Measurements from ENCODE around the gene MTHFD1L.
"Not testable (repeated sequence)": the region's sequence is repeated elsewhere in the genome, so short reads cannot be mapped to it uniquely, and the experiment has no call there.

Gene MTHFD1L

DNA sequence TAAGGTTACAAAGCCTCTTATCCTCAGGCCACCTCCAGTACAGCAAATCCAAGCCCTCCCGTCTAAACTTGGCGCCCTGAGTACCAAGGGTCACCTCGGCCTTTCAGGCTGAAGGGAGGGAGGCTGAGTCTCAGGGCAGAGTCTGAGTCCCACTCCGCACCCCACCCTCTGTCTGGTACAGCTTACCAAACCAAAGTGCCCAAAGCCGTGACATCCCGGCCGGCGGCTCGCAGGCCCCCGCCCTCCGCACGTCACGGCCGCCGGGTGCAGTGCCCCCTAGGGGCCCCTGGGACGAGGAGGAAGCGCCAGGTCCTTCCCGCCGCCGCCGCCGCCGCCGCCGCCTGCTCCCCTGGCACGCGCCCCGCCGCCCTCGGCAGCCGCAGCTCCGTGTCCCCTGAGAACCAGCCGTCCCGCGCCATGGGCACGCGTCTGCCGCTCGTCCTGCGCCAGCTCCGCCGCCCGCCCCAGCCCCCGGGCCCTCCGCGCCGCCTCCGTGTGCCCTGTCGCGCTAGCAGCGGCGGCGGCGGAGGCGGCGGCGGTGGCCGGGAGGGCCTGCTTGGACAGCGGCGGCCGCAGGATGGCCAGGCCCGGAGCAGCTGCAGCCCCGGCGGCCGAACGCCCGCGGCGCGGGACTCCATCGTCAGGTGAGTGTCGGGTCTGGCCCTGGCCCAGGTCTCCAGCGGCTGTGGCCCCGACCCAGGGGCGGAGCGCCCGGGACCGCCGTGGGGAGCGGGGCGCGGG, at the start of gene MTHFD1L:
Gene MTHFD1L, plus strand, starts transcription at position 297 of the 741 bp plus-strand sequence. Its CDS starts 121 bp downstream, at position 418.
- DNase-seq, result peak; percentile 3

DNA sequence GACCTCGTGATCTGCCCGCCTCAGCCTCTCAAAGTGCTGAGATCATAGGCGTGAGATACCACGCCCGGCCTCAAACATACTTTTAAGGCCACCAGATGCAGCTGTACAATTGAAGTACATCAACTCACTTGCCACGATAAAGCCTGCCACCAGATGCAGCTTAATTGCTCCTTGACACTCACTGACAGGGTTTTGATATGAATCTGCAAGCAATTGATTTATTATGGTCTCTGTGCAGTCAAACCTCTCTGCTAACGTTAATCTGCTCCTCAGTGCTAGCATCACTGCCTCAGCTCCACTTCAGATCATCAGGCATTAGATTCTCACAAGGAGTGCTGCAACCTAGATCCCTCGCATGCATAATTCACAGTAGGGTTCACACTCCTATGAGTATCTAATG, 48.9 kb upstream of the MTHFD1L start:
- peak; percentile 46 for DNase-seq

- DNase-seq, result no peak
These were observed 42.6 kb upstream of the MTHFD1L start for GRCh38 chr6:150822932-150823331.

DNA sequence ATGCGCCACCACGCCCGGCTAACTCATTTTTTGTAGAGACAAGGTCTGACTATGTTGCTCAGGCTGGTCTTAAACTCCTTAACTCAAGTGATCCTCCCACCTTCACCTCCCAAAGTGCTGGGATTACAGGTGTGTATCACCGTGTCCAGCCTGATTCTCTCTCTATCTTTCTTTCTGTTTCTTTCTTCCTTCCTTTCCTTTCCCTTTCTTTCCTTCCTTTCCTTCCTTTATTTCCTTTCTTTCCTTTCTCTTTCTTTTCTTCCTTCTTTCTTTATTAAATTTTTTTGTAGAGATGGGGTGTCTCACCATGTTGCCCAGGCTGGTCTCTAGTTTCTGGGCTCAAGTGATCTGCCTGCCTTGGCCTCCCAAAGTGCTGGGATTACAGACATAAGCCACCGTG, 38.7 kb upstream of the MTHFD1L start:
- DNase-seq, result no peak

DNA sequence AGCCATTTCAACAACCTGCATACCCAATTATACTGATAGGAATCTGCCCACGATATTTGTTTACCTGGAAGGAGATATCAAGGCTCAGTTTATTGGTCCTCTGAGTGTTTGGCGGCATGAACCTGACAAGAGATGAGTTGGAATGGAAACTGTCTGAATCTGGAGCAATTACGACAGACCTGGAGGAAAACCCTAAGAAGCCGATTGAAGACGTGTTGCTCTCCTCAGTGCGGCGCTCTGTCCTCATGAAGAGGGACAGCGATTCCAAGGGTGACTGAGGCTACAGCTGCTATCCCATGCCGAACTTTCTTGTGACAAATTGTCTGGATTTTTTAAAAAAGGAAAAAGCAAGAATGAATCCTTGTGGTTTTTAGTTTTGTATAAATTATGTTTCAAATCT, 37.4 kb upstream of the MTHFD1L start:
- not testable (repeated sequence) for DNase-seq

DNA sequence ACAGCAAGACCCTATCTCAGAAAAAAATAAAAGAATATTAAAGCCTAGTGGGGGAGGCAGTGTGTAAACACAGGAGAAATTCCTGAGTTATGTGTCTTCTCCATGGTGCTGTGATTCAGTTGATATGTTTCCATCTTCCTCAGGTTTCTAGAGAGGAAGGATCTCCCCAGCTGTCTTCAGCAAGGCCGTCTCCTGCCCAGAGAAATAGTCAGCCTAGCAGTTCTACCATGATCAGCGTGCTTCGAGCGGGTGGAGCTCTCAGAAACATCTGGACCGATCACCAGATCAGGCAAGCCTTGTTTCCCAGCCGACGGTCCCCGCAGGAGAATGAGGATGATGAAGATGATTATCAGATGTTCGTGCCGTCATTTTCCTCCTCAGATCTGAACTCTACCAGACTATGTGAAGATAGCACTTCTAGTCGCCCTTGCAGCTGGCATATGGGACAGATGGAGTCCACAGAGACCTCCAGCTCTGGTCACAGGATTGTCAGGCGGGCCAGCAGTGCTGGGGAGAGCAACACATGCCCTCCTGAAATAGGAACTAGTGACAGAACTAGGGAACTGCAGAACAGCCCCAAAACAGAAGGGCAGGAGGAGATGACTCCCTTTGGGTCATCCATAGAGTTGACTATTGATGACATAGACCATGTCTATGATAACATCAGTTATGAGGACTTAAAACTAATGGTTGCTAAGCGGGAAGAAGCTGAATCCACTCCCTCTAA, 34.9 kb upstream of the MTHFD1L start:
- DNase-seq, result no peak

DNA sequence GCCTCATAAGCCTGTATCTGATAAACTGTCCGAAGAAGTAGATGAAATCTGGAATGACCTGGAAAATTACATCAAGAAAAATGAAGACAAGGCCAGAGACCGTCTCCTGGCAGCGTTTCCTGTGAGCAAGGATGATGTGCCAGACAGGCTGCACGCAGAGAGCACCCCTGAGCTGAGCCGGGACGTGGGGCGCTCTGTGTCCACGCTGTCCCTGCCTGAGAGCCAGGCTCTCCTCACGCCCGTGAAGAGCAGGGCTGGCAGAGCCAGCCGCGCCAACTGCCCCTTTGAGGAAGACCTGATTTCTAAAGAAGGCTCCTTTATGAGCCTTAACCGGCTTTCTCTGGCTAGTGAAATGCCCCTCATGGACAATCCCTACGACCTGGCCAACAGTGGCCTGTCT, 33.9 kb upstream of the MTHFD1L start:
- DNase-seq, result no peak

- no peak for DNase-seq
These were observed 29.9 kb upstream of the MTHFD1L start for GRCh38 chr6:150835620-150836019.

DNA sequence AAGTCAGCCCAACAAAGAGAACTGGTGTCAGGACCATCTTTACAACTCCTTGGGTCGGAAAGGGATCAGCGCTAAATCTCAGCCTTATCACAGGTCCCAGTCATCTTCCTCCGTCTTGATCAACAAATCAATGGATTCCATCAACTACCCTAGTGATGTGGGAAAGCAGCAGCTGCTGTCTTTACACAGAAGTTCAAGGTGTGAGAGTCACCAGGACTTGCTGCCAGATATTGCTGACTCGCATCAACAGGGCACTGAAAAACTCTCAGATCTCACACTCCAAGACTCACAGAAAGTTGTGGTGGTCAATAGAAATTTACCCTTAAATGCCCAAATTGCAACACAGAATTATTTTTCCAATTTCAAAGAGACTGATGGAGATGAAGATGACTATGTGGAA, 25.3 kb upstream of the MTHFD1L start:
- no peak for DNase-seq

- DNase-seq, result no peak
These were observed 24.3 kb upstream of the MTHFD1L start for GRCh38 chr6:150841189-150841588.

- DNase-seq, result no peak
These were observed 23.8 kb upstream of the MTHFD1L start for GRCh38 chr6:150841697-150842096.

GRCh38 chr6:150844371-150844770, 21.1 kb upstream of the MTHFD1L start:
- DNase-seq, result no peak

DNA sequence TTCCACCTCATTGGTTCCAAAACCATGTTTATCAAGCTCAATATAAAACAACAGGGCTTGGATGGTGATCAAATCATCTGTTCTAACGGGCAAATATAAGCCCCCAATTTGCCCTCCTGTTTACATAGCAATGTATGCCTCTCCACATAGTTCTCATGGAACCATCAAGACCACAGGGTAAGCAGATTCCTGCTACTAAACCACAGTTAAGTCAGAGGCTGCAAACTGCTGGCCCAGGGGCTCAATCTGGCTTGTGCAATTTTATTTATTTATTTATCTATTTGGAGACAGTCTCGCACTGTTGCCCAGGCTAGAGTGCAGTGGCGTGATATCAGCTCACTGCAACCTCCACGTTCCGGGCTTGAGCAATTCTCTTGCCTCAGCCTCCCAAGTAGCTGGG, 18.9 kb upstream of the MTHFD1L start:
- no peak for DNase-seq

GRCh38 chr6:150848400-150848799, 17.1 kb upstream of the MTHFD1L start:
- no peak for DNase-seq

GRCh38 chr6:150854392-150854791, 11.1 kb upstream of the MTHFD1L start:
- not testable (repeated sequence) for DNase-seq

- not testable (repeated sequence) for DNase-seq
These were observed 10.3 kb upstream of the MTHFD1L start for GRCh38 chr6:150855171-150855570.

DNA sequence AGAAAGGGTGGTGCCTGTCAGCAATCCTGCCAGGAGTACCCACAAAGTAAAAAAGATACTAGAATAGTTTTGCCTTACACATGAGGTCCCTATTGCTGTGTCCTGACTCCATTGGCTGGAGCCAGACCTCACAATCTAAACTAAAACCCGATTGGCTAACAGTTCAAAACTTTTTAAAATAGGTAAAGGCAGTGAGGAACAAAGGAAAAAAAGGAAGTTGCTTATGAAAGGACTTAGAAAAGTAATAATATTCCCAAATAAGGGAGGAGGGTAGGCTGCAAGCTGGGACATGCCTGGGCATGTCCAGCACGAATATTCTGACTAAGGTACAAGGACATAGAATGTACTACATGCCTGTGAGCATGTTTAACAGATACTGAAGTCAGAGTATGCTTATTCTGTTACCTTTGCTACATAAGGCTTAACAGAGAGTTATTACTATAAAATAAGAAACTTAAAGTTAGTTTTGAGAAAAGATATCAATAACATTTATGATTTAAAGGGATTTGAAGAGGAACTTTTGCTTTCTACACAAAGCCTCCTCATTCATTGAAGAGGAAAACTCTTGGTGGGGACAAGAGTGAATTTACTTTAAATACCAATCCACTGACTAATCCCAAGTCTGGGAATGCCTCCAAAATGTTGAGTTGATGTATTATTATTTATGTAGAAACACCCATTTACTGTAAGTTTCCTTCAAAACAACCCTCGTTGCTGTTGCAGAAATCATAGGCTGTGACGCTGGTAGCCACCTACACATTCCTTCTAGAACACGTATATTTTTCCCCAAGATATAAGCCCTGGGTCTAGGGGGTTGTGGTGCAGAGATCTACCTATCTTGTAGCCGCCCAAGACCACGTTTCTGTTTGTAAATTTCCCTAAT, 8.2 kb upstream of the MTHFD1L start:
- DNase-seq, result no peak

- no peak for DNase-seq
These were observed 7.6 kb upstream of the MTHFD1L start for GRCh38 chr6:150857945-150858308.

DNA sequence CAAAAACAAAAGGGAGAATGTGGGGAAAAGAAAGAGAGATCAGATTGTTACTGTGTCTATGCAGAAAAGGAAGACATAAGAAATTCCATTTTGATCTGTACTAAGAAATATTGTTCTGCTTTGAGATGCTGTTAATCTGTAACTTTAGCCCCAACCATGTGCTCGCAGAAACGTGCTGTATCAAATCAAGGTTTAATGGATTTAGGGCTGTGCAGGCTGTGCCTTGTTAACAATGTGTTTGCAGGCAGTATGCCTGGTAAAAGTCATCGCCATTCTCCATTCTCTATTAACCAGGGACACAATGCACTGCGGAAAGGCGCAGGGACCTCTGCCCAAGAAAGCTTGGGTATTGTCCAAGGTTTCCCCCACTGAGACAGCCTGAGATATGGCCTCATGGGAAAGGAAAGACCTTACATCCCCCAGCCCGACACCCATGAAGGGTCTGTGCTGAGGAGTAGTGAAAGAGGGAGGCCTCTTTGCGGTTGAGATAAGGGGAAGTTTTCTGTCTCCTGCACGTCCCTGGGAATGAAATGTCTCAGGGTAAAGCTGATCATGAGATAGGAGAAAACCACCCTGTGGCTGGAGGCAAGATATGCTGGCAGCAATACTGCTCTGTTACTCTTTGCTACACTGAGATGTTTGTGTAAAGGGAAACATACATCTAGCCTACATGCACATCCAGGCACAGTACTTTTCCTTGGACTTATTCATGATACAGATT, 3.9 kb upstream of the MTHFD1L start:
- not testable (repeated sequence) for DNase-seq

- no peak for DNase-seq
These were observed 2.1 kb upstream of the MTHFD1L start for GRCh38 chr6:150863213-150863928.

DNA sequence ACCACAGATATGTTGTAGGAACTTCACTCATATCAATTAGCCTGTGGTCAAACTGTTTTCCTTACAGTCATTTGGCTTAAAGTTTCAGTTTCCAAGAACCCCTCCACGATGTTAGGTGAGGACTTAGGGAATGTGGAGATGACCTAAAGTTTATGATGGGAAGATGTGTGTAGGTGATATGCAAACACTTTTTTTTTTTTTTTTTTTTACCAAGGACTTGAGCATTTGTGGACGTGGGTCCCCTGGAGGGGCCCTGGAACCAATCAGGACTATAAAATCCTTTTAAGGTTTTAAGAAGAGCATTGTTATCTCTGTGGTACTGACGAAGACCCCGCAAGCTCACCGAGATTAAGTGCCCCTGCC, 478 bp upstream of the MTHFD1L start:
- no peak for DNase-seq

All from NCI-H524 treated with DMSO at 0.1 percent for 48 hours (cell line).